K562 (cell line): ENCODE data around the gene FOXK2.

ENCODE experiments used
- ATF3 ChIP-seq, 2 experiments: fragments of 450-650 bp in 1 of 2; sonication (generic) in 1 of 2; formaldehyde crosslinking in 1 of 2; IDR thresholded peaks in 1 of 2; conservative IDR thresholded peaks in 1 of 2; 2 replicates each; pipeline versions ENCODE4 v1.6.1 to v1.8.1; 2016 to 2023; ENCODE audit warnings: mild to moderate bottlenecking in 2 of 2, moderate library complexity in 2 of 2, inconsistent platforms in 1 of 2, missing genetic modification reagents in 1 of 2
- CBFB ChIP-seq: sonication (generic); formaldehyde crosslinking; IDR thresholded peaks from 2 replicates; pipeline ENCODE4 v1.4.0; 2020; ENCODE audit warnings: mild to moderate bottlenecking, missing genetic modification reagents
- CHAMP1 ChIP-seq: fragments of 450-650 bp; IDR thresholded peaks from 2 replicates; pipeline ENCODE4 v1.6.1; 2016; ENCODE audit warnings: mild to moderate bottlenecking
- ELK1 ChIP-seq: sonication (generic); formaldehyde crosslinking; IDR thresholded peaks from 2 replicates; pipeline ENCODE4 v1.8.1; 2022; ENCODE audit warnings: missing genetic modification reagents
- ESRRA ChIP-seq: fragments of 450-650 bp; IDR thresholded peaks from 2 replicates; pipeline ENCODE4 v1.6.1; 2014; ENCODE audit warnings: low read depth, mild to moderate bottlenecking, moderate library complexity, borderline replicate concordance
- NBN ChIP-seq: fragments of 450-650 bp; IDR thresholded peaks from 2 replicates; pipeline ENCODE4 v1.6.1; 2016; ENCODE audit warnings: low read depth, mild to moderate bottlenecking
- PHF8 ChIP-seq: fragments of 200-600 bp; sonication (generic); IDR thresholded peaks from 2 replicates; pipeline ENCODE4 v1.6.1; 2012; ENCODE audit warnings: mixed run types, mild to moderate bottlenecking, inconsistent platforms, low read length, moderate library complexity, borderline replicate concordance
- REST ChIP-seq, 2 experiments: fragments of 450-650 bp; formaldehyde crosslinking in 1 of 2; IDR thresholded peaks; 2 replicates each; pipeline versions ENCODE4 v1.4.0 to v1.6.1; 2014 to 2020; ENCODE audit warnings: mild to moderate bottlenecking in 2 of 2, borderline replicate concordance in 1 of 2, low read depth in 1 of 2
- ZC3H4 ChIP-seq: sonication (generic); formaldehyde crosslinking; IDR thresholded peaks from 2 replicates; pipeline ENCODE4 v1.9.0; 2021; ENCODE audit warnings: missing genetic modification reagents, borderline replicate concordance

- no peak for TF ChIP-seq ESRRA
- no peak for TF ChIP-seq ZC3H4 (CRISPR knock-in tag)
- TF ChIP-seq PHF8: no peak
- TF ChIP-seq CBFB (CRISPR knock-in tag): no peak
- TF ChIP-seq ATF3 (IDR thresholded peaks at IDR 0.05): no peak
- TF ChIP-seq ATF3 (CRISPR knock-in tag; conservative IDR thresholded peaks at IDR 0.05): no peak
- TF ChIP-seq NBN: no peak
- TF ChIP-seq ELK1: no peak
- no peak for TF ChIP-seq CHAMP1
- TF ChIP-seq REST (IDR thresholded peaks at IDR 0.05; ENCODE audit: borderline replicate concordance): no peak
- TF ChIP-seq REST (CRISPR knock-in tag; IDR thresholded peaks at IDR 0.05; ENCODE audit: low read depth): no peak
Observed at GRCh38 chr17:82615084-82616020, 95.8 kb downstream of the FOXK2 start.
